MM.1S (cell line): ENCODE data around the gene SH3PXD2A.
A peak's percentile ranks its signal among the peaks of the same experiment; 100 is the strongest.

ENCODE experiments used
- DNase-seq: peaks from one replicate; pipeline ENCODE4 v3.0.0-alpha.2; 2015
- H2AFZ ChIP-seq: fragments of 300-600 bp; sonication (generic); 2 replicates; pipeline ENCODE4 v1.6.0; 2016; ENCODE audit warnings: antibody characterized with exemption, low read length
- H3F3A ChIP-seq: fragments of 300-600 bp; sonication (generic); 2 replicates; pipeline ENCODE4 v1.6.1; 2016; ENCODE audit warnings: mild to moderate bottlenecking, antibody characterized with exemption, low read length, moderate library complexity, mixed read lengths; ENCODE audit not compliant: insufficient read depth
- H3K27ac ChIP-seq: fragments of 300-600 bp; sonication (generic); 2 replicates; pipeline ENCODE4 v1.5.1; 2016; ENCODE audit warnings: mild to moderate bottlenecking, low read length
- H3K27me3 ChIP-seq: fragments of 300-600 bp; sonication (generic); replicated peaks from 2 replicates; pipeline ENCODE4 v1.6.0; 2016; ENCODE audit warnings: low read length; ENCODE audit not compliant: insufficient read depth
- H3K36me3 ChIP-seq: fragments of 300-600 bp; sonication (generic); replicated peaks from 2 replicates; pipeline ENCODE4 v1.6.1; 2016; ENCODE audit warnings: mild to moderate bottlenecking, low read length, mixed read lengths; ENCODE audit not compliant: insufficient read depth
- H3K4me1 ChIP-seq: fragments of 300-600 bp; sonication (generic); 2 replicates; pipeline ENCODE4 v1.6.1; 2016; ENCODE audit warnings: low read length, mixed read lengths
- H3K4me2 ChIP-seq: fragments of 300-600 bp; sonication (generic); 2 replicates; pipeline ENCODE4 v1.6.0; 2016; ENCODE audit warnings: low read depth, low read length
- H3K4me3 ChIP-seq: fragments of 300-600 bp; sonication (generic); 2 replicates; pipeline ENCODE4 v1.5.1; 2016; ENCODE audit warnings: low read length, mixed read lengths
- H3K79me2 ChIP-seq: fragments of 300-600 bp; sonication (generic); 2 replicates; pipeline ENCODE4 v1.6.1; 2016; ENCODE audit warnings: mixed run types, low read length, mixed read lengths
- H3K9ac ChIP-seq: fragments of 300-600 bp; sonication (generic); 2 replicates; pipeline ENCODE4 v1.6.1; 2016; ENCODE audit warnings: low read length, mixed read lengths
- H3K9me2 ChIP-seq: fragments of 300-600 bp; sonication (generic); replicated peaks from 2 replicates; pipeline ENCODE4 v1.6.1; 2016; ENCODE audit warnings: mild to moderate bottlenecking, low read length, mixed read lengths; ENCODE audit not compliant: insufficient read depth
- H3K9me3 ChIP-seq: fragments of 300-600 bp; sonication (generic); replicated peaks from 2 replicates; pipeline ENCODE4 v1.6.1; 2016; ENCODE audit warnings: mild to moderate bottlenecking, low read length, mixed read lengths; ENCODE audit not compliant: insufficient read depth
- H4K20me1 ChIP-seq: fragments of 300-600 bp; sonication (generic); 2 replicates; pipeline ENCODE4 v1.6.1; 2016; ENCODE audit warnings: mild to moderate bottlenecking, low read length, moderate library complexity, mixed read lengths; ENCODE audit not compliant: insufficient read depth
- EZH2 ChIP-seq: fragments of 300-600 bp; sonication (generic); optimal IDR thresholded peaks from 2 replicates; pipeline ENCODE3; 2017; ENCODE audit warnings: low read depth, mild to moderate bottlenecking, antibody characterized with exemption, low read length, mixed read lengths
- EZH2phosphoT487 ChIP-seq: fragments of 300-600 bp; sonication (generic); IDR thresholded peaks from 2 replicates; pipeline ENCODE4 v1.6.1; 2018; ENCODE audit warnings: antibody characterized with exemption, low read length
- TF ChIP-seq, protein P1 (sequence below): fragments of 300-600 bp; sonication (generic); IDR thresholded peaks from 2 replicates; pipeline ENCODE4 v1.5.1; 2016; ENCODE audit warnings: antibody characterized with exemption, low read length, mixed read lengths

SH3PXD2A gene

GRCh38 chr10:103592186-103593021 is 263.0 kb downstream of the SH3PXD2A start:
- Histone ChIP-seq H3K27ac (no peak overlapping the region), H3K79me2 (no peaks in the 10 kb centered on the region), H3K9me2 (no peaks in the 10 kb centered on the region), H3F3A (no peaks in the 10 kb centered on the region), H3K36me3 (no peaks in the 10 kb centered on the region), H3K9ac (no peak overlapping the region), H3K27me3 (no peaks in the 10 kb centered on the region), H3K9me3 (no peaks in the 10 kb centered on the region), H2AFZ (no peak overlapping the region), H4K20me1 (no peaks in the 10 kb centered on the region), H3K4me3 (no peak overlapping the region), H3K4me2 (no peak overlapping the region), H3K4me1 (0 out of 2 replicates have a peak, but pooled peaks cover 1% of the 10 kb centered on the region)
- no peak for TF ChIP-seq EZH2
- TF ChIP-seq, protein P1, sequence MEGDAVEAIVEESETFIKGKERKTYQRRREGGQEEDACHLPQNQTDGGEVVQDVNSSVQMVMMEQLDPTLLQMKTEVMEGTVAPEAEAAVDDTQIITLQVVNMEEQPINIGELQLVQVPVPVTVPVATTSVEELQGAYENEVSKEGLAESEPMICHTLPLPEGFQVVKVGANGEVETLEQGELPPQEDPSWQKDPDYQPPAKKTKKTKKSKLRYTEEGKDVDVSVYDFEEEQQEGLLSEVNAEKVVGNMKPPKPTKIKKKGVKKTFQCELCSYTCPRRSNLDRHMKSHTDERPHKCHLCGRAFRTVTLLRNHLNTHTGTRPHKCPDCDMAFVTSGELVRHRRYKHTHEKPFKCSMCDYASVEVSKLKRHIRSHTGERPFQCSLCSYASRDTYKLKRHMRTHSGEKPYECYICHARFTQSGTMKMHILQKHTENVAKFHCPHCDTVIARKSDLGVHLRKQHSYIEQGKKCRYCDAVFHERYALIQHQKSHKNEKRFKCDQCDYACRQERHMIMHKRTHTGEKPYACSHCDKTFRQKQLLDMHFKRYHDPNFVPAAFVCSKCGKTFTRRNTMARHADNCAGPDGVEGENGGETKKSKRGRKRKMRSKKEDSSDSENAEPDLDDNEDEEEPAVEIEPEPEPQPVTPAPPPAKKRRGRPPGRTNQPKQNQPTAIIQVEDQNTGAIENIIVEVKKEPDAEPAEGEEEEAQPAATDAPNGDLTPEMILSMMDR, result peak; percentile 75
- peak; percentile 42 for DNase-seq

DNA sequence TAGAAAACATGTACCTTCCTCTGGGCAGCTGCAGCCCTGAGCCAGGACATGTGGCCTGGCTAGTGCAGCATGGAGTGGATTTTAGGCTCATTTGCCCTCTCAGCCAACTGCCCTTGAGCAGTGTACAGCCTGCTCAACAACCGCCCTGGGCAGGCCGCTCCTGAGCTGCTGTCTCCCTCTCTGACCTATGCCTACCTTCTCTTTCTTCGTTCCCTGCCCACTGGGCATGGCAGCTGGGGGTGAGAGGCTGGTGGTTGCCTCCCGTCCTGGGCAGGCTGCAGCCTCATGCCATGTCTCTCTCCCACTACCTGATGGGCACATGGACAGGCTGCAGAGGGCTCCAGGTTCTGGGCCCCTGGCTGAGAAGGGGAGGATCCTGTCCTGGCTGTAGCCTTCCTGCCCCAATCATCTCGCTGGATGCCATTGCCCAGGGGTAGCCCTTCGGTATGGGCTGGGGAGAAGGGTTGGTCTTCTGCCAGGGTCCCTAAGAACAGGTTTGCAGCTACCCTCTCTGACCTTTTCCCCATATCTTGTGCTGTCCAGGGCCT is 264.6 kb downstream of the SH3PXD2A start:
- Histone ChIP-seq H3K27ac (no peak overlapping the region), H3K9ac (no peak overlapping the region), H3K4me1 (0 out of 2 replicates have a peak, but pooled peaks cover 7% of the 10 kb centered on the region), H3K9me3 (no peaks in the 10 kb centered on the region), H3K36me3 (no peaks in the 10 kb centered on the region), H3K9me2 (no peaks in the 10 kb centered on the region), H3K4me3 (no peak overlapping the region), H3K27me3 (no peaks in the 10 kb centered on the region), H3F3A (no peaks in the 10 kb centered on the region), H2AFZ (no peak overlapping the region), H4K20me1 (no peaks in the 10 kb centered on the region), H3K79me2 (no peaks in the 10 kb centered on the region), H3K4me2 (no peak overlapping the region)
- no peak for DNase-seq
- TF ChIP-seq EZH2 (no peak), EZH2phosphoT487 (no peak)
- TF ChIP-seq, protein P1, result no peak

- H3K36me3 ChIP-seq, result no peaks in the 10 kb centered on the region
- H3K9ac ChIP-seq, result no peak overlapping the region
- no peaks in the 10 kb centered on the region for H3K27me3 ChIP-seq
- no peaks in the 10 kb centered on the region for H3K9me2 ChIP-seq
- TF ChIP-seq EZH2, result no peak
- TF ChIP-seq EZH2phosphoT487, result no peak
- TF ChIP-seq, protein P1, result no peak
- no peaks in the 10 kb centered on the region for H3K79me2 ChIP-seq
- no peaks in the 10 kb centered on the region for H4K20me1 ChIP-seq
- no peak overlapping the region for H2AFZ ChIP-seq
- no peak for DNase-seq
- H3F3A ChIP-seq, result no peaks in the 10 kb centered on the region
- no peak overlapping the region for H3K4me3 ChIP-seq
- H3K9me3 ChIP-seq, result no peaks in the 10 kb centered on the region
- H3K4me1 ChIP-seq, result 0 out of 2 replicates have a peak, but pooled peaks cover 7% of the 10 kb centered on the region
- H3K4me2 ChIP-seq, result no peak overlapping the region
- no peak overlapping the region for H3K27ac ChIP-seq
Measured at GRCh38 chr10:103590060-103590459, 265.3 kb downstream of the SH3PXD2A start.
